HepG2 (cell line): ENCODE measurements around the gene PFDN1. TPM values are rescaled to one million over a fixed set of nuclear protein-coding genes. Genes with fewer than 3 reads are reported as not detected.

Experiments used
- DMAP1 ChIP-seq: IDR thresholded peaks from 2 replicates; pipeline ENCODE4 v1.6.1; 2016
- DZIP1 ChIP-seq: sonication (generic); formaldehyde crosslinking; IDR thresholded peaks from 2 replicates; pipeline ENCODE4 v1.5.0; 2020; ENCODE audit warnings: mild to moderate bottlenecking, missing genetic modification reagents
- E2F1 ChIP-seq: sonication (generic); formaldehyde crosslinking; IDR thresholded peaks from 2 replicates; pipeline ENCODE4 v1.5.0; 2020; ENCODE audit warnings: missing genetic modification reagents
- FIP1L1 ChIP-seq: fragments of 200-400 bp; formaldehyde crosslinking; IDR thresholded peaks from 2 replicates; pipeline ENCODE4 v1.6.1; 2018; ENCODE audit warnings: low read depth, mild to moderate bottlenecking, low read length, moderate library complexity, borderline replicate concordance; ENCODE audit not compliant: insufficient read depth
- FOXA3 ChIP-seq: IDR thresholded peaks from 2 replicates; pipeline ENCODE4 v1.6.1; 2016; ENCODE audit warnings: missing genetic modification reagents, missing compliant biosample characterization
- KLF12 ChIP-seq: sonication (generic); formaldehyde crosslinking; IDR thresholded peaks from 2 replicates; pipeline ENCODE4 v1.4.0; 2020; ENCODE audit warnings: missing genetic modification reagents, borderline replicate concordance
- NFE2 ChIP-seq: sonication (generic); formaldehyde crosslinking; IDR thresholded peaks from 2 replicates; pipeline ENCODE4 v1.4.0; 2020; ENCODE audit warnings: missing genetic modification reagents
- NFYB ChIP-seq: sonication (generic); formaldehyde crosslinking; IDR thresholded peaks from 2 replicates; pipeline ENCODE4 v1.4.0; 2020; ENCODE audit warnings: missing genetic modification reagents
- PAF1 ChIP-seq: IDR thresholded peaks from 2 replicates; pipeline ENCODE4 v1.6.1; 2016; ENCODE audit warnings: missing genetic modification reagents, missing compliant biosample characterization
- RNF2 ChIP-seq: fragments of 450-650 bp; conservative IDR thresholded peaks from 2 replicates; pipeline ENCODE4 v1.6.1; 2016; ENCODE audit warnings: low read depth
- SOX13 ChIP-seq, 3 experiments: fragments of 450-650 bp in 1 of 3; sonication (generic) in 1 of 3; formaldehyde crosslinking in 1 of 3; IDR thresholded peaks in 2 of 3; conservative IDR thresholded peaks in 1 of 3; 2 replicates each; pipeline versions ENCODE4 v1.5.0 to v1.6.1; 2016 to 2020; ENCODE audit warnings: antibody characterized with exemption in 1 of 3, mild to moderate bottlenecking in 1 of 3, missing compliant biosample characterization in 1 of 3, missing genetic modification reagents in 1 of 3, moderate library complexity in 1 of 3
- U2AF1 ChIP-seq: fragments of 200-400 bp; formaldehyde crosslinking; optimal IDR thresholded peaks from 2 replicates; pipeline ENCODE3; 2017; ENCODE audit warnings: mild to moderate bottlenecking, low read depth, low read length
- ZBTB7B ChIP-seq: sonication (generic); formaldehyde crosslinking; IDR thresholded peaks from 2 replicates; pipeline ENCODE4 v1.4.0; 2020; ENCODE audit warnings: missing genetic modification reagents
- ZFP62 ChIP-seq: sonication (generic); formaldehyde crosslinking; IDR thresholded peaks from 2 replicates; pipeline ENCODE4 v1.4.0; 2020; ENCODE audit warnings: missing genetic modification reagents
- ZIK1 ChIP-seq: sonication (generic); formaldehyde crosslinking; IDR thresholded peaks from 2 replicates; pipeline ENCODE4 v1.5.0; 2020; ENCODE audit warnings: mild to moderate bottlenecking, low read depth, missing genetic modification reagents, borderline replicate concordance
- ZNF260 ChIP-seq: sonication (generic); formaldehyde crosslinking; IDR thresholded peaks from 2 replicates; pipeline ENCODE4 v1.4.0; 2020; ENCODE audit warnings: missing genetic modification reagents, low read depth, mild to moderate bottlenecking, borderline replicate concordance
- ZNF263 ChIP-seq: sonication (generic); formaldehyde crosslinking; IDR thresholded peaks from 2 replicates; pipeline ENCODE4 v1.4.0; 2020; ENCODE audit warnings: missing genetic modification reagents
- ZNF34 ChIP-seq: sonication (generic); formaldehyde crosslinking; IDR thresholded peaks from 2 replicates; pipeline ENCODE4 v1.4.0; 2020; ENCODE audit warnings: mild to moderate bottlenecking, missing genetic modification reagents, borderline replicate concordance
- ZNF382 ChIP-seq: sonication (generic); formaldehyde crosslinking; IDR thresholded peaks from 2 replicates; pipeline ENCODE4 v1.5.0; 2020; ENCODE audit warnings: missing genetic modification reagents, mild to moderate bottlenecking, borderline replicate concordance
- ZNF552 ChIP-seq: sonication (generic); formaldehyde crosslinking; IDR thresholded peaks from 2 replicates; pipeline ENCODE4 v1.9.0; 2022; ENCODE audit warnings: missing genetic modification reagents, mild to moderate bottlenecking, borderline replicate concordance
- ZNF564 ChIP-seq: sonication (generic); formaldehyde crosslinking; IDR thresholded peaks from 2 replicates; pipeline ENCODE4 v1.8.1; 2023; ENCODE audit warnings: mild to moderate bottlenecking, missing genetic modification reagents
- ZNF790 ChIP-seq: sonication (generic); formaldehyde crosslinking; IDR thresholded peaks from 2 replicates; pipeline ENCODE4 v1.8.0; 2022; ENCODE audit warnings: missing genetic modification reagents, mild to moderate bottlenecking, borderline replicate concordance
- ZSCAN25 ChIP-seq: sonication (generic); formaldehyde crosslinking; IDR thresholded peaks from 2 replicates; pipeline ENCODE4 v1.8.0; 2022; ENCODE audit warnings: mild to moderate bottlenecking, missing genetic modification reagents
- polyA plus RNA-seq, 8 experiments: library from polyadenylated mRNA; depleted of rRNA in 3 of 8; stranded (reverse) in 7 of 8; unstranded in 1 of 8; fragments of >200 nt; fragmentation: Illumina TruSeq in 4 of 8; extraction: Trizol in 4 of 8; gene quantifications; 2 replicates each; pipeline versions ENCODE4 v1.2.1 to v1.2.3, GENCODE V29; 2011 to 2016; ENCODE audit warnings: low read depth in 4 of 8, missing spikeins in 1 of 8, mixed read lengths in 1 of 8; ENCODE audit not compliant: insufficient read depth in 1 of 8
- total RNA-seq, 5 experiments: library from RNA; depleted of rRNA; stranded (reverse); fragments of >200 nt; fragmentation: Illumina TruSeq; extraction: Trizol; gene quantifications; 2 replicates each; pipeline ENCODE4 v1.2.3, GENCODE V29; 2016; ENCODE audit warnings: low read depth in 1 of 5
- TF ChIP-seq, protein P1 (sequence below): sonication (generic); formaldehyde crosslinking; IDR thresholded peaks from 2 replicates; pipeline ENCODE4 v1.4.0; 2020; ENCODE audit warnings: mild to moderate bottlenecking, missing genetic modification reagents
- TF ChIP-seq, protein P2 (sequence below): IDR thresholded peaks from 2 replicates; pipeline ENCODE4 v1.6.1; 2018; ENCODE audit warnings: missing genetic modification reagents, mild to moderate bottlenecking, missing compliant biosample characterization

Gene PFDN1
- total and polyA plus RNA-seq, 2 of the 13 experiments (the other 11 are each of a cell fraction or from before 2014, with no cell fraction given) = 67.2 to 70.8 TPM

GRCh38 chr5:140346348-140347221 lies 43.7 kb upstream of the PFDN1 start, which contains the start of gene HBEGF (continued):
- TF ChIP-seq DZIP1 (CRISPR knock-in tag) (peak; percentile 77; the same call in 1 of the 2 replicates), NFE2 (no peak), E2F1 (no peak), ZBTB7B (CRISPR knock-in tag) (0 out of 2 replicates have a peak, but pooled peaks have one; percentile 46), ZNF564 (CRISPR knock-in tag) (no peak), U2AF1 (no peak), SOX13 (IDR thresholded peaks at IDR 0.05) (no peak), SOX13 (CRISPR knock-in tag; conservative IDR thresholded peaks at IDR 0.05 in 1 of 2, IDR thresholded peaks at IDR 0.05 in 1 of 2) (no peak), ZIK1 (CRISPR knock-in tag) (peak; percentile 25; the same call in 1 of the 2 replicates), NFYB (CRISPR knock-in tag) (no peak), PAF1 (CRISPR knock-in tag) (no peak), ZNF34 (CRISPR knock-in tag) (no peak), ZNF260 (CRISPR knock-in tag) (no peak), ZNF263 (CRISPR knock-in tag) (peak; percentile 37; the same call in 1 of the 2 replicates), FOXA3 (CRISPR knock-in tag) (no peak), KLF12 (no peak), ZNF382 (no peak), ZFP62 (CRISPR knock-in tag) (no peak), RNF2 (no peak), ZNF552 (CRISPR knock-in tag) (no peak), ZSCAN25 (CRISPR knock-in tag) (no peak), ZNF790 (CRISPR knock-in tag) (no peak), DMAP1 (no peak), FIP1L1 (no peak)
- TF ChIP-seq, protein P1, sequence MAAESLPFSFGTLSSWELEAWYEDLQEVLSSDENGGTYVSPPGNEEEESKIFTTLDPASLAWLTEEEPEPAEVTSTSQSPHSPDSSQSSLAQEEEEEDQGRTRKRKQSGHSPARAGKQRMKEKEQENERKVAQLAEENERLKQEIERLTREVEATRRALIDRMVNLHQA = no peak
- TF ChIP-seq, protein P2, sequence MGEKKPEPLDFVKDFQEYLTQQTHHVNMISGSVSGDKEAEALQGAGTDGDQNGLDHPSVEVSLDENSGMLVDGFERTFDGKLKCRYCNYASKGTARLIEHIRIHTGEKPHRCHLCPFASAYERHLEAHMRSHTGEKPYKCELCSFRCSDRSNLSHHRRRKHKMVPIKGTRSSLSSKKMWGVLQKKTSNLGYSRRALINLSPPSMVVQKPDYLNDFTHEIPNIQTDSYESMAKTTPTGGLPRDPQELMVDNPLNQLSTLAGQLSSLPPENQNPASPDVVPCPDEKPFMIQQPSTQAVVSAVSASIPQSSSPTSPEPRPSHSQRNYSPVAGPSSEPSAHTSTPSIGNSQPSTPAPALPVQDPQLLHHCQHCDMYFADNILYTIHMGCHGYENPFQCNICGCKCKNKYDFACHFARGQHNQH (CRISPR knock-in tag) = peak; percentile 45; the same call in 1 of the 2 replicates
